H1 (cell line): ENCODE results near the gene ARNT2. TPM values are rescaled to one million over a fixed set of nuclear protein-coding genes. Genes with fewer than 3 reads are reported as not detected.

Experiments used
- CTCF ChIA-PET: fragments of 300-600 bp; sonication (Branson Sonifier 250); formaldehyde crosslinking; loops from one replicate; lab custom pipeline; 2021; ENCODE audit not compliant: partially characterized antibody; lab: Charles Lee
- POLR2A ChIA-PET: fragments of 300-600 bp; sonication (Branson Sonifier 250); formaldehyde crosslinking; loops from one replicate; lab custom pipeline; 2021; ENCODE audit warnings: inconsistent platforms; ENCODE audit not compliant: partially characterized antibody; lab: Charles Lee
- DNase-seq, 2 experiments: peaks; one replicate each; pipeline versions ENCODE4 v3.0.0 to v3.0.0-alpha.2; 2010 to 2022; ENCODE audit warnings: low spot score in 2 of 2, low read depth in 1 of 2, mixed read lengths in 1 of 2
- FAIRE-seq: peaks from 2 replicates; lab custom pipeline; 2011; peaks lifted over from hg19 to GRCh38; lab: Jason Lieb, UNC
- H2AFZ ChIP-seq: 2 replicates; pipeline ENCODE4 v1.8.1; 2012; ENCODE audit warnings: low read length, inconsistent platforms
- H2AK5ac ChIP-seq: 2 replicates; pipeline ENCODE4 v1.6.1; 2013; ENCODE audit warnings: low read depth, low read length
- H2BK120ac ChIP-seq: replicated peaks from 2 replicates; pipeline ENCODE3; 2013; ENCODE audit warnings: low read depth, low read length, inconsistent platforms
- H2BK12ac ChIP-seq: 2 replicates; pipeline ENCODE4 v1.6.1; 2013; ENCODE audit warnings: low read depth, low read length
- H2BK15ac ChIP-seq: 2 replicates; pipeline ENCODE4 v1.6.1; 2013; ENCODE audit warnings: low read length
- H2BK20ac ChIP-seq: 2 replicates; pipeline ENCODE4 v1.6.1; 2013; ENCODE audit warnings: low read length
- H2BK5ac ChIP-seq: 2 replicates; pipeline ENCODE4 v1.6.1; 2013; ENCODE audit warnings: low read depth, low read length
- H3K14ac ChIP-seq: 2 replicates; pipeline ENCODE4 v1.6.1; 2013; ENCODE audit warnings: inconsistent platforms; ENCODE audit not compliant: insufficient read length
- H3K18ac ChIP-seq: 2 replicates; pipeline ENCODE4 v1.6.1; 2013; ENCODE audit warnings: low read length; ENCODE audit errors: extremely low read depth
- H3K23ac ChIP-seq: 2 replicates; pipeline ENCODE4 v1.6.1; 2013; ENCODE audit warnings: inconsistent platforms; ENCODE audit not compliant: insufficient read length
- H3K23me2 ChIP-seq: 2 replicates; pipeline ENCODE4 v1.6.1; 2013; ENCODE audit warnings: low read depth, low read length
- H3K27ac ChIP-seq: 2 replicates; pipeline ENCODE4 v1.6.1; 2011; ENCODE audit warnings: low read depth, low read length, inconsistent platforms
- H3K27me3 ChIP-seq, 4 experiments: replicated peaks in 1 of 4; 1 replicate in 1 of 4; 2 replicates in 3 of 4; pipeline versions ENCODE4 v1.6.1 to v1.8.1; 2011 to 2013; ENCODE audit warnings: low read length in 3 of 4, mild to moderate bottlenecking in 3 of 4, inconsistent platforms in 2 of 4, mixed read lengths in 2 of 4, moderate library complexity in 1 of 4; ENCODE audit not compliant: control insufficient read depth in 3 of 4, insufficient read depth in 3 of 4; ENCODE audit errors: extremely low read depth in 1 of 4
- H3K36me3 ChIP-seq, 4 experiments: 2 replicates each; pipeline versions ENCODE4 v1.6.1 to v1.8.1; 2011 to 2013; ENCODE audit warnings: mild to moderate bottlenecking in 4 of 4, low read length in 3 of 4, moderate library complexity in 2 of 4, control low read depth in 1 of 4, inconsistent platforms in 1 of 4; ENCODE audit not compliant: insufficient read depth in 4 of 4, control insufficient read depth in 2 of 4
- H3K4ac ChIP-seq: replicated peaks from 2 replicates; pipeline ENCODE3; 2013; ENCODE audit warnings: low read length, low read depth, mixed read lengths, inconsistent platforms; ENCODE audit not compliant: insufficient read length
- H3K4me1 ChIP-seq, 4 experiments: replicated peaks in 1 of 4; 1 replicate in 1 of 4; 2 replicates in 3 of 4; pipeline versions ENCODE4 v1.6.1 to v1.8.1; 2011 to 2013; ENCODE audit warnings: low read length in 3 of 4, inconsistent platforms in 2 of 4, mixed read lengths in 1 of 4; ENCODE audit not compliant: insufficient read depth in 4 of 4, control insufficient read depth in 3 of 4
- H3K4me2 ChIP-seq, 2 experiments: 2 replicates each; pipeline versions ENCODE4 v1.6.1 to v1.8.1; 2011 to 2013; ENCODE audit warnings: low read depth in 2 of 2, low read length in 2 of 2, control low read depth in 1 of 2, inconsistent platforms in 1 of 2, mild to moderate bottlenecking in 1 of 2; ENCODE audit not compliant: insufficient read depth in 1 of 2
- H3K4me3 ChIP-seq, 4 experiments: fragments of 200-600, 300-600 bp in 1 of 4; sonication (generic), shearing (Covaris generic), sonication (Bioruptor Twin) in 1 of 4; 2 replicates each; pipeline versions ENCODE4 v1.5.1 to v1.8.1; 2011 to 2016; ENCODE audit warnings: low read length in 4 of 4, low read depth in 3 of 4, control low read depth in 2 of 4, inconsistent platforms in 2 of 4, mild to moderate bottlenecking in 2 of 4, mixed read lengths in 1 of 4, moderate library complexity in 1 of 4; ENCODE audit not compliant: insufficient read depth in 2 of 4; ENCODE audit errors: extremely low read depth in 1 of 4
- H3K56ac ChIP-seq: replicated peaks from 2 replicates; pipeline ENCODE3; 2013; ENCODE audit warnings: low read depth, mild to moderate bottlenecking, mixed read lengths, low read length, inconsistent platforms; ENCODE audit not compliant: insufficient read length
- H3K79me1 ChIP-seq: 2 replicates; pipeline ENCODE4 v1.6.1; 2013; ENCODE audit warnings: low read depth, low read length, control low read depth
- H3K79me2 ChIP-seq, 2 experiments: 2 replicates each; pipeline versions ENCODE4 v1.6.1 to v1.8.1; 2012 to 2013; ENCODE audit warnings: low read length in 2 of 2, mild to moderate bottlenecking in 2 of 2, inconsistent platforms in 1 of 2; ENCODE audit not compliant: insufficient read depth in 2 of 2, control insufficient read depth in 1 of 2
- H3K9ac ChIP-seq, 4 experiments: replicated peaks in 1 of 4; 1 replicate in 1 of 4; 2 replicates in 3 of 4; pipeline versions ENCODE4 v1.6.1 to v1.8.1; 2011 to 2013; ENCODE audit warnings: low read depth in 3 of 4, low read length in 3 of 4, control low read depth in 2 of 4, mild to moderate bottlenecking in 2 of 4, moderate library complexity in 2 of 4, inconsistent platforms in 1 of 4; ENCODE audit errors: extremely low read depth in 1 of 4
- H3K9me3 ChIP-seq, 2 experiments: 2 replicates each; pipeline versions ENCODE4 v1.6.1 to v1.8.1; 2012 to 2013; ENCODE audit warnings: mild to moderate bottlenecking in 2 of 2, moderate library complexity in 2 of 2, control low read depth in 1 of 2, inconsistent platforms in 1 of 2, low read depth in 1 of 2, low read length in 1 of 2, mixed read lengths in 1 of 2; ENCODE audit not compliant: insufficient read depth in 2 of 2
- H4K20me1 ChIP-seq, 2 experiments: replicated peaks in 1 of 2; 2 replicates each; pipeline versions ENCODE3 to v1.8.1; 2011 to 2013; ENCODE audit warnings: inconsistent platforms in 2 of 2, low read length in 2 of 2, mild to moderate bottlenecking in 1 of 2; ENCODE audit not compliant: insufficient read depth in 2 of 2, control insufficient read depth in 1 of 2
- H4K5ac ChIP-seq: 2 replicates; pipeline ENCODE4 v1.6.1; 2013; ENCODE audit warnings: low read length, low read depth, mixed read lengths, inconsistent platforms; ENCODE audit not compliant: insufficient read length
- H4K8ac ChIP-seq: 2 replicates; pipeline ENCODE4 v1.8.0; 2013; ENCODE audit warnings: mild to moderate bottlenecking, moderate library complexity, low read length, inconsistent platforms; ENCODE audit not compliant: insufficient read depth; ENCODE audit errors: extremely low read depth
- H4K91ac ChIP-seq: replicated peaks from 2 replicates; pipeline ENCODE3; 2013; ENCODE audit warnings: low read length, mixed read lengths, inconsistent platforms; ENCODE audit not compliant: insufficient read length
- BCL11A ChIP-seq, 2 experiments: IDR thresholded peaks; one replicate each; pipeline ENCODE4 v1.6.1; 2011; ENCODE audit warnings: low read depth in 2 of 2, low read length in 2 of 2, mild to moderate bottlenecking in 2 of 2
- CHD1 ChIP-seq: IDR thresholded peaks from 2 replicates; pipeline ENCODE4 v1.6.1; 2012; ENCODE audit warnings: low read depth, low read length, improper control_type of control experiment
- CTCF ChIP-seq, 3 experiments: IDR thresholded peaks; 1 replicate in 2 of 3; 2 replicates in 1 of 3; pipeline versions ENCODE4 v1.5.1 to v1.6.1; 2011; ENCODE audit warnings: low read length in 3 of 3, mild to moderate bottlenecking in 3 of 3, inconsistent platforms in 2 of 3, low read depth in 1 of 3, moderate library complexity in 1 of 3; ENCODE audit not compliant: insufficient read depth in 1 of 3; ENCODE audit errors: control extremely low read depth in 1 of 3
- EZH2 ChIP-seq: fragments of 200-600 bp; sonication (generic); IDR thresholded peaks from 2 replicates; pipeline ENCODE4 v1.7.1; 2012; ENCODE audit warnings: low read depth, mild to moderate bottlenecking, moderate library complexity, low read length, inconsistent platforms; ENCODE audit not compliant: severe bottlenecking
- FOSL1 ChIP-seq: IDR thresholded peaks from 2 replicates; pipeline ENCODE4 v1.6.1; 2011; ENCODE audit warnings: mild to moderate bottlenecking, low read depth, low read length, moderate library complexity; ENCODE audit not compliant: insufficient read depth
- HDAC2 ChIP-seq, 2 experiments: fragments of 300-600 bp in 1 of 2; sonication (generic) in 1 of 2; IDR thresholded peaks; 2 replicates each; pipeline ENCODE4 v1.6.1; 2011 to 2012; ENCODE audit warnings: low read depth in 2 of 2, low read length in 2 of 2, mild to moderate bottlenecking in 2 of 2, moderate library complexity in 2 of 2, borderline replicate concordance in 1 of 2, inconsistent platforms in 1 of 2
- KDM4A ChIP-seq: IDR thresholded peaks from one replicate; pipeline ENCODE4 v1.7.1; 2012; ENCODE audit warnings: low read depth, mild to moderate bottlenecking, moderate library complexity, low read length, inconsistent platforms; ENCODE audit not compliant: severe bottlenecking
- POLR2A ChIP-seq, 2 experiments: IDR thresholded peaks; 1 replicate in 1 of 2; 2 replicates in 1 of 2; pipeline ENCODE4 v1.6.1; 2011; ENCODE audit warnings: low read depth in 2 of 2, low read length in 2 of 2, mild to moderate bottlenecking in 2 of 2; ENCODE audit errors: control extremely low read depth in 1 of 2
- RXRA ChIP-seq: IDR thresholded peaks from 2 replicates; pipeline ENCODE4 v1.6.1; 2011; ENCODE audit warnings: low read depth, mild to moderate bottlenecking, low read length, moderate library complexity; ENCODE audit not compliant: insufficient read depth
- SRF ChIP-seq: IDR thresholded peaks from 2 replicates; pipeline ENCODE4 v1.6.1; 2011; ENCODE audit warnings: mild to moderate bottlenecking, low read depth, low read length, moderate library complexity
- TBP ChIP-seq: IDR thresholded peaks from 2 replicates; pipeline ENCODE4 v1.6.1; 2011; ENCODE audit warnings: low read depth, low read length, improper control_type of control experiment
- WGBS, 2 experiments: shearing (Covaris generic) in 1 of 2; methylation state at CpG; one replicate each; pipeline versions ENCODE4 v1.1.6 to v1.1.7; 2013 to 2015; ENCODE audit warnings: low lambda C conversion rate in 2 of 2, mixed read lengths in 2 of 2, inconsistent platforms in 1 of 2, low coverage in 1 of 2, missing lambda C conversion rate in 1 of 2; ENCODE audit not compliant: insufficient replicate concordance in 2 of 2, insufficient coverage in 1 of 2, insufficient read length in 1 of 2; ENCODE audit errors: extremely low coverage in 1 of 2, missing lambda C conversion rate in 1 of 2; 5-methylcytosine and 5-hydroxymethylcytosine counted together
- polyA plus RNA-seq, 7 experiments: library from polyadenylated mRNA; depleted of rRNA in 3 of 7; stranded (reverse) in 5 of 7; unstranded in 2 of 7; fragments of >200 nt in 5 of 7; fragments of 200-250 nt in 2 of 7; gene quantifications; 1 replicate in 5 of 7; 2 replicates in 1 of 7; 4 replicates in 1 of 7; pipeline versions ENCODE4 v1.2.1 to v1.2.3, GENCODE V29; 2011 to 2013; ENCODE audit warnings: missing spikeins in 2 of 7, mixed read lengths in 2 of 7
- total RNA-seq: library from RNA; stranded (reverse); fragmentation: NEBNext Ultra II Directional; extraction: Animal tissue kit (Norgen Biotek cat#: 25700); gene quantifications from 2 replicates; pipeline ENCODE4 v1.2.1, GENCODE V29; 2021

The ARNT2 gene
- total and polyA plus RNA-seq, 2 of the 8 experiments (the other 6 are each of a cell fraction or from before 2014, with no cell fraction given) = 9.5 to 14.6 TPM

GRCh38 chr15:80507131-80507530 lies 102.9 kb downstream of the ARNT2 start:
- H3K4me2 ChIP-seq = no peak overlapping the region
- whole genome bisulfite sequencing, 2 experiments = 86% methylated on average over 5 of the region's 5 CpGs; no CpG with 5 or more reads in 1 of the 2 experiments
- H4K5ac ChIP-seq = no peak overlapping the region
- no peaks in the 10 kb centered on the region; a peak in 1 of 7 replicates for H3K4me1 ChIP-seq
- no peak overlapping the region for H4K8ac ChIP-seq
- no peak overlapping the region for H2BK20ac ChIP-seq
- CTCF ChIA-PET = interaction anchor here (1.5 kb wide), 1 partner anchor 32 kb away, joined by 4 read pairs; no protein-coding TSS in a partner anchor
- H3K4me3 ChIP-seq = no peak overlapping the region
- no peaks in the 10 kb centered on the region for H3K9me3 ChIP-seq
- H3K79me1 ChIP-seq = no peaks in the 10 kb centered on the region
- no peaks in the 10 kb centered on the region for H3K27me3 ChIP-seq
- no peak overlapping the region for H3K14ac ChIP-seq
- H3K23me2 ChIP-seq = peaks cover 1% of the 10 kb centered on the region; the same call in 1 of the 2 replicates
- peaks cover 0 to 2% of the 10 kb centered on the region in 2 experiments for H4K20me1 ChIP-seq
- POLR2A ChIA-PET = no interaction called here
- no peak overlapping the region for H4K91ac ChIP-seq
- no peaks in the 10 kb centered on the region for H3K79me2 ChIP-seq
- FAIRE-seq = no peak
- no peak overlapping the region for H3K18ac ChIP-seq
- H3K27ac ChIP-seq = no peak overlapping the region
- no peak overlapping the region for H3K4ac ChIP-seq
- H2BK120ac ChIP-seq = no peak overlapping the region
- no peak overlapping the region for H2AFZ ChIP-seq
- H2BK15ac ChIP-seq = no peak overlapping the region
- H3K9ac ChIP-seq = no peak overlapping the region
- H2AK5ac ChIP-seq = no peak overlapping the region
- peaks cover 0 to 3% (median 0%) of the 10 kb centered on the region in 4 experiments; a peak in 1 of 8 replicates for H3K36me3 ChIP-seq
- H2BK5ac ChIP-seq = no peak overlapping the region
- H3K23ac ChIP-seq = no peak overlapping the region
- DNase-seq = peak in 1 of 2 experiments; percentile 19
- H3K56ac ChIP-seq = no peak overlapping the region
- no peak overlapping the region for H2BK12ac ChIP-seq
- TF ChIP-seq SRF (no peak), BCL11A (IDR thresholded peaks at IDR 0.05; ENCODE audit: low read depth in 2 of 2, low read length in 2 of 2) (no peak), FOSL1 (no peak), TBP (no peak), HDAC2 (IDR thresholded peaks at IDR 0.05; ENCODE audit: borderline replicate concordance in 1 of 2, low read depth in 2 of 2, low read length in 2 of 2) (no peak), RXRA (no peak), EZH2 (no peak), CTCF (IDR thresholded peaks at IDR 0.05; ENCODE audit: control extremely low read depth in 1 of 3, insufficient read depth in 1 of 3, low read depth in 1 of 3, low read length in 3 of 3) (no peak), CHD1 (no peak), POLR2A (IDR thresholded peaks at IDR 0.05; ENCODE audit: control extremely low read depth in 1 of 2, low read depth in 2 of 2, low read length in 2 of 2) (no peak), KDM4A (no peak)
